ENCODE data around the gene ITM2C. TPM values are rescaled to one million over a fixed set of nuclear protein-coding genes. Genes with fewer than 3 reads are reported as not detected.

The ITM2C gene
- total and polyA plus RNA-seq, 2 of the 13 experiments (the other 11 are each of a cell fraction or from before 2014, with no cell fraction given) = 70.5 to 270 TPM

GRCh38 chr2:230899786-230900185 is 35.0 kb downstream of the ITM2C start:
- in situ Hi-C loops (cut with HindIII; ENCODE audit: extremely low pct_ligation_motif_present, low pct_unique_long_range_greater_than_20kb) (loop anchor here (5.0 kb wide), 1 partner anchor 88 kb away; no protein-coding TSS in a partner anchor), intact Hi-C loops (cut with micrococcal nuclease; ENCODE audit: unreplicated experiment) (loop anchor here (5.0 kb wide), 1 partner anchor 38 kb away; no protein-coding TSS in a partner anchor)
- BruUV-seq (replicated peaks) = no TSS peak
- Histone ChIP-seq H3K27ac (ENCODE audit: extremely low read length, insufficient read depth, low read length) (no peak overlapping the region), H3K4me1 (ENCODE audit: insufficient read depth, low read length) (no peaks in the 10 kb centered on the region), H3K4me3 (replicated peaks in 1 of 3; ENCODE audit: insufficient read depth in 1 of 3, low read depth in 2 of 3, low read length in 3 of 3) (no peak overlapping the region), H3K27me3 (ENCODE audit: control insufficient read depth in 1 of 2, insufficient read depth in 2 of 2, low read length in 2 of 2) (peaks cover 2 to 59% of the 10 kb centered on the region in 2 experiments), H2AFZ (ENCODE audit: low read length) (no peak overlapping the region), H3K9me3 (ENCODE audit: low read length) (no peaks in the 10 kb centered on the region), H4K20me1 (ENCODE audit: insufficient read depth, low read length) (no peaks in the 10 kb centered on the region), H3K79me2 (ENCODE audit: insufficient read depth, low read length) (no peaks in the 10 kb centered on the region), H3K36me3 (replicated peaks in 1 of 2; ENCODE audit: control insufficient read depth in 1 of 2, insufficient read depth in 2 of 2, low read length in 2 of 2) (no peaks in the 10 kb centered on the region), H3K4me2 (ENCODE audit: low read depth, low read length) (no peak overlapping the region), H3K9ac (ENCODE audit: insufficient read depth, low read depth, low read length) (no peak overlapping the region)
- DNase-seq (ENCODE audit: low spot score) = no peak
- no peak for TF ChIP-seq SRF (IDR thresholded peaks at IDR 0.05; ENCODE audit: low read depth, low read length)
- TF ChIP-seq PHB2 (IDR thresholded peaks at IDR 0.05; ENCODE audit: partially characterized antibody) = no peak
- TF ChIP-seq KLF12 (CRISPR knock-in tag; IDR thresholded peaks at IDR 0.05; ENCODE audit: borderline replicate concordance) = no peak
- TF ChIP-seq, protein P1, sequence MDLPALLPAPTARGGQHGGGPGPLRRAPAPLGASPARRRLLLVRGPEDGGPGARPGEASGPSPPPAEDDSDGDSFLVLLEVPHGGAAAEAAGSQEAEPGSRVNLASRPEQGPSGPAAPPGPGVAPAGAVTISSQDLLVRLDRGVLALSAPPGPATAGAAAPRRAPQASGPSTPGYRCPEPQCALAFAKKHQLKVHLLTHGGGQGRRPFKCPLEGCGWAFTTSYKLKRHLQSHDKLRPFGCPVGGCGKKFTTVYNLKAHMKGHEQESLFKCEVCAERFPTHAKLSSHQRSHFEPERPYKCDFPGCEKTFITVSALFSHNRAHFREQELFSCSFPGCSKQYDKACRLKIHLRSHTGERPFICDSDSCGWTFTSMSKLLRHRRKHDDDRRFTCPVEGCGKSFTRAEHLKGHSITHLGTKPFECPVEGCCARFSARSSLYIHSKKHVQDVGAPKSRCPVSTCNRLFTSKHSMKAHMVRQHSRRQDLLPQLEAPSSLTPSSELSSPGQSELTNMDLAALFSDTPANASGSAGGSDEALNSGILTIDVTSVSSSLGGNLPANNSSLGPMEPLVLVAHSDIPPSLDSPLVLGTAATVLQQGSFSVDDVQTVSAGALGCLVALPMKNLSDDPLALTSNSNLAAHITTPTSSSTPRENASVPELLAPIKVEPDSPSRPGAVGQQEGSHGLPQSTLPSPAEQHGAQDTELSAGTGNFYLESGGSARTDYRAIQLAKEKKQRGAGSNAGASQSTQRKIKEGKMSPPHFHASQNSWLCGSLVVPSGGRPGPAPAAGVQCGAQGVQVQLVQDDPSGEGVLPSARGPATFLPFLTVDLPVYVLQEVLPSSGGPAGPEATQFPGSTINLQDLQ (CRISPR knock-in tag; IDR thresholded peaks at IDR 0.05) = no peak
- no peak for TF ChIP-seq HMGXB3 (CRISPR knock-in tag; IDR thresholded peaks at IDR 0.05; ENCODE audit: borderline replicate concordance)
- TF ChIP-seq ZNF83 (CRISPR knock-in tag; IDR thresholded peaks at IDR 0.05; ENCODE audit: borderline replicate concordance) = no peak
- no peak for TF ChIP-seq IRF2 (CRISPR knock-in tag; IDR thresholded peaks at IDR 0.05)
- no peak for TF ChIP-seq BORCS8-MEF2B (CRISPR knock-in tag; IDR thresholded peaks at IDR 0.05)
- TF ChIP-seq ATF7-NPFF (CRISPR knock-in tag; IDR thresholded peaks at IDR 0.05; ENCODE audit: low read depth) = no peak
- TF ChIP-seq, protein P2, sequence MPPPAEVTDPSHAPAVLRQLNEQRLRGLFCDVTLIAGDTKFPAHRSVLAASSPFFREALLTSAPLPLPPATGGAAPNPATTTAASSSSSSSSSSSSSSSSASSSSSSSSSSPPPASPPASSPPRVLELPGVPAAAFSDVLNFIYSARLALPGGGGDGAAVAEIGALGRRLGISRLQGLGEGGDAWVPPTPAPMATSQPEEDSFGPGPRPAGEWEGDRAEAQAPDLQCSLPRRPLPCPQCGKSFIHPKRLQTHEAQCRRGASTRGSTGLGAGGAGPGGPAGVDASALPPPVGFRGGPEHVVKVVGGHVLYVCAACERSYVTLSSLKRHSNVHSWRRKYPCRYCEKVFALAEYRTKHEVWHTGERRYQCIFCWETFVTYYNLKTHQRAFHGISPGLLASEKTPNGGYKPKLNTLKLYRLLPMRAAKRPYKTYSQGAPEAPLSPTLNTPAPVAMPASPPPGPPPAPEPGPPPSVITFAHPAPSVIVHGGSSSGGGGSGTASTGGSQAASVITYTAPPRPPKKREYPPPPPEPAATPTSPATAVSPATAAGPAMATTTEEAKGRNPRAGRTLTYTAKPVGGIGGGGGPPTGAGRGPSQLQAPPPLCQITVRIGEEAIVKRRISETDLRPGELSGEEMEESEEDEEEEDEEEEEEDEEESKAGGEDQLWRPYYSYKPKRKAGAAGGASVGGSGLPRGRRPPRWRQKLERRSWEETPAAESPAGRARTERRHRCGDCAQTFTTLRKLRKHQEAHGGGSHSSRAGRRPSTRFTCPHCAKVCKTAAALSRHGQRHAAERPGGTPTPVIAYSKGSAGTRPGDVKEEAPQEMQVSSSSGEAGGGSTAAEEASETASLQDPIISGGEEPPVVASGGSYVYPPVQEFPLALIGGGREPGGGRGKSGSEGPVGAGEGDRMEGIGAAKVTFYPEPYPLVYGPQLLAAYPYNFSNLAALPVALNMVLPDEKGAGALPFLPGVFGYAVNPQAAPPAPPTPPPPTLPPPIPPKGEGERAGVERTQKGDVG (CRISPR knock-in tag; IDR thresholded peaks at IDR 0.05; ENCODE audit: borderline replicate concordance) = no peak
- no peak for TF ChIP-seq ZNF720 (CRISPR knock-in tag; IDR thresholded peaks at IDR 0.05)
- no peak for TF ChIP-seq GZF1 (CRISPR knock-in tag; IDR thresholded peaks at IDR 0.05)
- WGBS (ENCODE audit: low lambda C conversion rate) = 41% methylated on average over 4 of the region's 4 CpGs
- CTCF ChIA-PET (ENCODE audit: low intra/inter-chr PET ratio, low total read pairs) = no interaction called here
- FAIRE-seq = no peak
- no peak for ATAC-seq
- POLR2A ChIA-PET = no interaction called here
